Parathyroid adenoma (tissue), 2 donors: ENCODE data around the gene SLC2A4.

Experiments used
- H2AFZ ChIP-seq: fragments of 300-600 bp; sonication (generic); one replicate; pipeline ENCODE4 v1.7.0; 2017; ENCODE audit warnings: antibody characterized with exemption, mild to moderate bottlenecking
- H3K27ac ChIP-seq: fragments of 300-600 bp; sonication (generic); one replicate; pipeline ENCODE4 v1.7.0; 2017
- H3K27me3 ChIP-seq: fragments of 300-600 bp; sonication (generic); one replicate; pipeline ENCODE4 v1.7.0; 2017; ENCODE audit warnings: low read length; ENCODE audit not compliant: control insufficient read depth, insufficient read depth
- H3K36me3 ChIP-seq: fragments of 300-600 bp; sonication (generic); one replicate; pipeline ENCODE4 v1.7.0; 2017; ENCODE audit warnings: low read length; ENCODE audit not compliant: control insufficient read depth, insufficient read depth
- H3K4me1 ChIP-seq: fragments of 300-600 bp; sonication (generic); one replicate; pipeline ENCODE4 v1.7.0; 2017; ENCODE audit warnings: control low read depth
- H3K4me2 ChIP-seq: fragments of 300-600 bp; sonication (generic); one replicate; pipeline ENCODE4 v1.7.0; 2017; ENCODE audit warnings: low read length
- H3K4me3 ChIP-seq: fragments of 300-600 bp; sonication (generic); one replicate; pipeline ENCODE4 v1.7.0; 2017; ENCODE audit warnings: low read depth, low read length
- H3K79me2 ChIP-seq: fragments of 300-600 bp; sonication (generic); one replicate; pipeline ENCODE4 v1.7.0; 2017; ENCODE audit warnings: control low read depth
- H3K9ac ChIP-seq: fragments of 300-600 bp; sonication (generic); one replicate; pipeline ENCODE4 v1.7.0; 2017; ENCODE audit warnings: mild to moderate bottlenecking
- H3K9me3 ChIP-seq: fragments of 300-600 bp; sonication (generic); one replicate; pipeline ENCODE4 v1.7.0; 2017; ENCODE audit warnings: low read length; ENCODE audit not compliant: control insufficient read depth
- CTCF ChIP-seq: fragments of 300-600 bp; sonication (generic); IDR thresholded peaks from one replicate; pipeline ENCODE4 v1.7.0; 2017; ENCODE audit warnings: antibody characterized with exemption, mild to moderate bottlenecking
- donor health status: primary hyperparathyroidism.

SLC2A4 gene

GRCh38 chr17:7313088-7313889 lies 31.8 kb downstream of the SLC2A4 start:
- peaks cover 24% of the 10 kb centered on the region for H3K4me1 ChIP-seq

GRCh38 chr17:7313890-7314718 lies 32.6 kb downstream of the SLC2A4 start:
- peak overlapping the region; percentile 62 for H3K4me3 ChIP-seq
- H2AFZ ChIP-seq = no peak overlapping the region
- no peak for TF ChIP-seq CTCF
- H3K79me2 ChIP-seq = peaks cover 38% of the 10 kb centered on the region
- H3K9ac ChIP-seq = peak overlapping the region; percentile 17
- peaks cover 19% of the 10 kb centered on the region for H3K4me1 ChIP-seq
- H3K9me3 ChIP-seq = no peaks in the 10 kb centered on the region
- H3K36me3 ChIP-seq = no peaks in the 10 kb centered on the region
- peak overlapping the region; percentile 80 for H3K4me2 ChIP-seq
- H3K27ac ChIP-seq = peak overlapping the region; percentile 89
- no peaks in the 10 kb centered on the region for H3K27me3 ChIP-seq

More at GRCh38 chr17:7313088-7313889, 31.8 kb downstream of the SLC2A4 start:
- Histone ChIP-seq H3K9ac (no peak overlapping the region), H3K36me3 (no peaks in the 10 kb centered on the region), H3K27me3 (no peaks in the 10 kb centered on the region), H3K79me2 (peaks cover 42% of the 10 kb centered on the region), H3K9me3 (no peaks in the 10 kb centered on the region), H3K4me3 (no peak overlapping the region), H3K27ac (peak overlapping the region; percentile 16), H3K4me2 (no peak overlapping the region), H2AFZ (no peak overlapping the region)
- TF ChIP-seq CTCF = no peak

DNA sequence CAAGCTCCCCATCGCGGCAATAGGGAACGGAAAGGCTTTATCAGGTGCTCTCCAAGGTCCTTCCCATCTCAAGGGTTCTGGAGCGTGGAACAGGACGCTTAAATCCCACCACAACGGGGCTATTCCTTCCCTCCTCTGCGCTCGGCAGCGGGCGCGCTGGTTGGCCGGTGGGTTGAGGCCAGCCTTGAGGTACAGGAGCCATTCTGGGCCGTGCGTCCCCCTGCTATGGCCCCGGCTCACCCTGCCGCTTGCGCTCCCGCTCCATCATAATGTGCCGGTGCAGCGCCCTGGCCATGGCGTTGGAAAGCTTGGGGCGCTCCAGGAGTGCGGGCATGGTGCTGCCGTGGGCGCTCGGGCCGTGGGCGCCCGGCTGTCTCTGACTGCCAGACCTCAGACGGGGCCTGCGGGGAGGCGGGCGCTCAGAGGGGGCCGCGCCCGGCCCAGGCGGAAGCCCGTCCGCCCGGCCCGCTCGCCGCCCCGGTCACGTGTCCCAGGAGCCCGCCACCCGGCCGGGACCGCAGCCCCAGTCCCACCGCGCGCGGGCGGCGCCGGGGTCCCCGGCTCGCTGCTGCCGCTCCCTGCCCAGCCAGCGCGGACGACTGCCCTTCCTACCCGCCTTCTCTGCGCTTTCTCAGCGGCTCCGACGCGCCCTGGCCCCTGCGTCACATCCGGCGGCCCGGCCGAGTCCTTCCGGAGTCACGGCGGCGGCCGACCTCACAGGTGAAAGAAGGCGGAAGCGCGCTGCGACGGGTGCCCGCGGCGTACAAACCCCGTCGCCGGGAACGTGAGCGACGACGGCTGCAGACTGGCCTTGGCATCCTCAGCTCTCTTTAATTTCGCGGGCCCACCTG lies 33.4 kb downstream of the SLC2A4 start, which contains the start of gene GPS2:
Gene GPS2 (minus strand): TSS at position 642 of the 851 bp plus-strand sequence. CDS start 308 bp downstream, at position 334.
- Histone ChIP-seq H3K4me1 (peaks cover 15% of the 10 kb centered on the region), H3K36me3 (no peaks in the 10 kb centered on the region), H3K27me3 (no peaks in the 10 kb centered on the region), H3K27ac (peak within 1 kb of the TSS; percentile 89), H3K4me2 (peak within 1 kb of the TSS; percentile 80), H3K79me2 (peaks cover 35% of the 10 kb centered on the region), H3K9me3 (no peaks in the 10 kb centered on the region), H3K9ac (peak within 1 kb of the TSS; percentile 56), H2AFZ (peak within 1 kb of the TSS; percentile 82), H3K4me3 (peak within 1 kb of the TSS; percentile 62)
- no peak for TF ChIP-seq CTCF

DNA sequence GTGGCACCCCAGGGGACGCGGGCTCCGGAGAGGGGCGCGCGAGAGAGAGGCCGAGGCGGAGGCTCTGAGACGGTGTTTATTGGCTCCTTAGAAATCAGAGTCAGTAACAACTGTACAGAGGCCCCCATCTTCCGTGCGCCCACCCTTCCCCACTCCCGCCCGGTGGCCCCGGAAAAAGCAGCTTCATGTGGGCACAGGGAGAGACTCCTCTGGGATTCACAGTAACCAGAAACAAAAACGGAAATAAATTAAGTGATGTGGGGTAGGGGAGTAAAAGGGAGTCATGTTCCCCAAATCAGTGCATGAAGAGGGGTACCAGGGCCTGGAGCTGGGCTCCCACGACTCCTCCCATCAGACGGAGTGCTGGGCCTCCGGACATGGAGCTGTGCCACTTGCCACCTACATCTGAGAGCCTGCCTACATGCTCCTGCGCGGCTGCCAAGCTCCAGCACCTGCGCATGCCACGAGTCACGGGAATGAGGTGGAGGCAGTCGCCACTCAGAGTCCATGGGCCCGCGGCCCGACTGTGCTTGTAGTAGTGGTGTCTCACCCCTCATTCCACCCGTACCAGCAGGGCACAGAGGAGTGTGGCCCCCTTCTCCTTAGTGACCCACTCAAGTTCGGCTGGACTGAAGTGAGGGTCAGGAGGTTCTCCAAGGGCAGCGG lies 34.2 kb downstream of the SLC2A4 start:
- H3K9ac ChIP-seq = peak overlapping the region; percentile 56
- peaks cover 13% of the 10 kb centered on the region for H3K4me1 ChIP-seq
- no peak for TF ChIP-seq CTCF
- H3K36me3 ChIP-seq = no peaks in the 10 kb centered on the region
- H3K4me2 ChIP-seq = peak overlapping the region; percentile 80
- H3K27me3 ChIP-seq = no peaks in the 10 kb centered on the region
- H3K4me3 ChIP-seq = peak overlapping the region; percentile 62
- H3K9me3 ChIP-seq = no peaks in the 10 kb centered on the region
- peaks cover 34% of the 10 kb centered on the region for H3K79me2 ChIP-seq
- H2AFZ ChIP-seq = peak overlapping the region; percentile 82
- H3K27ac ChIP-seq = peak overlapping the region; percentile 89
